H54 (cell line): ENCODE data around the gene PAXX.
A peak's percentile ranks its signal among the peaks of the same experiment; 100 is the strongest.

Source experiments
- DNase-seq: peaks from one replicate; pipeline ENCODE4 v3.0.0; 2011; ENCODE audit warnings: low spot score, mixed read lengths; ENCODE audit not compliant: insufficient read length
- FAIRE-seq: peaks from 3 replicates; lab custom pipeline; 2011; peaks lifted over from hg19 to GRCh38; lab: Jason Lieb, UNC
- POLR2A ChIP-seq: IDR thresholded peaks from 2 replicates; pipeline ENCODE4 v1.6.1; 2011; ENCODE audit warnings: low read depth, mild to moderate bottlenecking, low read length

The PAXX gene, protein sequence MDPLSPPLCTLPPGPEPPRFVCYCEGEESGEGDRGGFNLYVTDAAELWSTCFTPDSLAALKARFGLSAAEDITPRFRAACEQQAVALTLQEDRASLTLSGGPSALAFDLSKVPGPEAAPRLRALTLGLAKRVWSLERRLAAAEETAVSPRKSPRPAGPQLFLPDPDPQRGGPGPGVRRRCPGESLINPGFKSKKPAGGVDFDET

DNA sequence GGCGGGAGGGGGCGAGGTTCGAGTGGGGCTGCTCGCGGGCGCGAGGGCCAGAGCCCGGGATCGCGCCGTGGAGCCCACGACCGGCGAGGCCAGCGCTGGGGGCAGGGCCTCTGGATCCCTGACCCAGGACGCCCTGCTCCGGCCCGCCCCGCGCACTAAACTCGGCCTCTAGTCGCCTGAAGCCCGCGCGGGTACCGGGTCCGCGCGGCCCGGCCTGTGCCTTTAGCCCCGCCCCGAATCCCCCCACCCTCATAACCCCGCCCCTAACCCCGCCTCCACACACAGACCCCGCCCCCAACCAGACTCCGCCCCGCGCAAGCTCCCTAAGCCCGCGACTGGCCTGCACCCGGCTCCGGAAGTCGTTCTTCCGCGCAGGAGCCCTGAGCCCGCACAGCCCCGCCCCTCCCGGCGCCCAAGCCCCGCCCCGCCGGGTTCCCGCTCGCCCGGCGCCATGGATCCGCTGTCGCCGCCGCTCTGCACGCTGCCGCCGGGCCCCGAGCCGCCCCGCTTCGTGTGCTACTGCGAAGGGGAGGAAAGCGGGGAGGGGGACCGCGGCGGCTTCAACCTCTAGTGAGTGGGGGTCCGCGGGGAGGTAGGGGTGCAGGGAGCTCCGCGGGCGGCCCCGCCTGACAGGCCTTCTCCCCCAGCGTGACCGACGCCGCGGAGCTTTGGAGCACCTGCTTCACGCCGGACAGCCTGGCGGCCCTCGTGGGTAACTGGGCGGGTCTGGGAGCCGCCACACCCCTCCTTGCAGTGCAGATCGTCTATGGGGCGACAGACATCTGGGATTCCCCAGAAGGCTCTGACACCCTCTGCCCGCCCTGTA lies at the start of gene PAXX:
TSS of gene PAXX (plus strand) at position 430 of the 826 bp plus-strand sequence. CDS start at position 452, 22 bp downstream.
- peak; percentile 100 for DNase-seq
- FAIRE-seq: no peak
- peak; percentile 61 for TF ChIP-seq POLR2A

DNA sequence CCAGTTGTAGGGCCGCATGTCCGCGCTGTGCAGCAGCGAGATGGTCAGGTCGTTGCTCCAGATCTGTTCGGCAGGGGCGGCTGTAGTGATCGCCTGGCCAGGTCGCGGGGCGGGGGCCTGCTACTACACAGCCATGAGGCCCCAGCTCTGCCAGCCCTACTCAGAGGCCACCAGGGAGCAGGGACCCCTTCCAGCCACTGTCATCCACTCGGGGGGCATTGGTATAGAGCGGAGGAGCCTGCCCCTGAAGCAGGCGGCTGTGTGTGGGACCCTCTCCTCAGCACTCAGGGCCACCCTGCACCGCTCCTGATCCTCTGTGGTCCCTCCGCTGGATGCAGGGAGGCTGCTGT lies 49.4 kb upstream of the PAXX start:
- no peak for FAIRE-seq
- no peak for TF ChIP-seq POLR2A
- no peak for DNase-seq

GRCh38 chr9:136943291-136944211 lies 48.7 kb upstream of the PAXX start:
- 0 out of 2 replicates have a peak, but pooled peaks have one; percentile 28 for TF ChIP-seq POLR2A
- FAIRE-seq (no peak), DNase-seq (peak; percentile 91)

GRCh38 chr9:136944212-136944518 lies 48.1 kb upstream of the PAXX start:
- TF ChIP-seq POLR2A: no peak
- no peak for FAIRE-seq
- DNase-seq: peak; percentile 91

- peak; percentile 100 for DNase-seq
- no peak for FAIRE-seq
- TF ChIP-seq POLR2A: peak; percentile 79
Measured at GRCh38 chr9:136944519-136945332, 47.5 kb upstream of the PAXX start, which contains the start of the genes C8G and FBXW5. Gene C8G (plus strand): TSS chr9:136945243. CDS start chr9:136945321, 78 bp downstream. Gene FBXW5 (minus strand): TSS chr9:136944738. CDS start chr9:136944083, 655 bp downstream.

DNA sequence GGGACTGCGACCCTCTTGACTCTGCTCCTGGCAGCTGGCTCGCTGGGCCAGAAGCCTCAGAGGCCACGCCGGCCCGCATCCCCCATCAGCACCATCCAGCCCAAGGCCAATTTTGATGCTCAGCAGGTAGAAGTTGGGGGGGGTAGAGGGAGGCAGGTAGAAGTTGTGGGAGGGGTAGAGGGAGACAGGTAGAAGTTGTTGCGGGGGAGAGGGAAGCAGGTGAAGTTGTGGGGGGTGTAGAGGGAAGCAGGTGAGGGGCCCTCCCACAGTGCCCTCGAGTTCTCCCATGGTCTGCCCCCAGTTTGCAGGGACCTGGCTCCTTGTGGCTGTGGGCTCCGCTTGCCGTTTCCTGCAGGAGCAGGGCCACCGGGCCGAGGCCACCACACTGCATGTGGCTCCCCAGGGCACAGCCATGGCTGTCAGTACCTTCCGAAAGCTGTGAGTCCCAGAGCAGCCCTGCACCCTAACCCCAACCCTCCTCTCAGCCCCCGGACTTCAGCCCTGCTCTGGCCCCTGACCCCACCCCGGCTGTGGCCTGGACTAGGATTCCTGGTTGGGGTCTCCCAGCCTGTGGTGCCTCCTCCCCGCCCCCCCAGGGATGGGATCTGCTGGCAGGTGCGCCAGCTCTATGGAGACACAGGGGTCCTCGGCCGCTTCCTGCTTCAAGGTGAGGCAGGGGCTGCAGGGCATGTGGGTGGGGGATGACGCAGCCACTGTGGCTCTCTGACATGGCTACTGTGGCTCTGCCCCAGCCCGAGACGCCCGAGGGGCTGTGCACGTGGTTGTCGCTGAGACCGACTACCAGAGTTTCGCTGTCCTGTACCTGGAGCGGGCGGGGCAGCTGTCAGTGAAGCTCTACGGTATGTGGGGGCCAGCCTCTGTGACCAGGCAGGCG lies 46.6 kb upstream of the PAXX start:
- no peak for FAIRE-seq
- no peak for DNase-seq

GRCh38 chr9:136946228-136947027 lies 45.8 kb upstream of the PAXX start:
- no peak for DNase-seq
- no peak for FAIRE-seq
- no peak for TF ChIP-seq POLR2A

More for the DNA sequence above, 46.6 kb upstream of the PAXX start:
- TF ChIP-seq POLR2A: no peak

GRCh38 chr9:136947028-136947891 lies 45.0 kb upstream of the PAXX start:
- FAIRE-seq (no peak), DNase-seq (no peak)
- no peak for TF ChIP-seq POLR2A

DNA sequence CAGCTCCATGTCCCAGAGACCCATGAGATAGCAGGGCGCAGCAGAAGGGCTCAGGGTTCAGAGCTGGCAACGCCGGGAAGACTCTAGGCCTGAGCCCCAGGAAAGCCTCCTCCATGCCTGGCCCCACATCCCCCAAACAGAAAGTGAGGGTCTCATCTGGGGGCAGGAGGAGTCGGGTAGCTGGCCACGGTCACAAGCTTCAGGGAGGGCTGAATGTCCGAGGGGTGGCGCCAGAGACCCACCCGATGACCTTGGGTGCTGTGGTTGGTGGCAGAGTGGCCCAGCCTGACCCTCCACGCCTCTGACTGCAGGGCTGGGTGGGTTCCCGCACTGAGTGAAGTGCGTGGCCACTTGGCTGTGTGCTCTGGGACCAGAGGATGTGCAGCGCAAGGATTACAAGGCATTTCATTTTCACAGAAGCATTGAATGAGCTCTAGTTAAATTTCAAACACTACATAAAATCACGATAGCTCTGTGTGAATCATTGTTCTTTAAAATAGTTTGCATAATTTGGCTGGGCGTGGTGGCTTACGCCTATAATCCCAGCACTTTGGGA lies 44.2 kb upstream of the PAXX start:
- no peak for DNase-seq
- FAIRE-seq: no peak
- TF ChIP-seq POLR2A: no peak

DNA sequence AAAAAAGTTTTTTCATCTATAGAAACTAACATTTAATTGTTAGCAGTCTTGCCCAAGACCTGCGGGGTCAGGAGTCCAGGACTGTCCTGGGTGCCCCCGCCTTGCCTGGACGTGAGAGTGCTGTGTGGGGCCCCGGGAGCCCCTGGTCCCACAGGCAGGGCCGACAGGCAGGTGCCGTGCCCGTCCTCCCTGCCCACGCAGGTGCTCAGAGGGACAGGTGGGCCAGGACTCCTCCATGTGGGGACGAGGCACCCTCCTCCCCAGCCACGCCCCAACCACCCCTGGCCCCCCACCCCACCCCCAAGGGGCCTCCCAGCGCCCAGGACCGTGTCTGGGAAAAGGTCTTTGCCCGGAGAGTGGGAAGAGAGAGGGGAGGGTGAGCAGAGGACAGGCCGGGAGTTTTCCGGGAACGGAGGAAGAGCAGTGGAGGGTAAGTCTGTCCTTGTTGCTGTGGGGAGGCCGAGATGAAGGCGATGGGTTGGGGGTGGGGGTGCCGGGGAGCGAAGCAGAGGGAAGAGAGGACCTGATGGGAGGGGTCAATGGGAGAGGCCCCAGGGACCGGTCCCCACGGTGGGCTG lies 42.9 kb upstream of the PAXX start:
- FAIRE-seq (no peak), DNase-seq (no peak)
- TF ChIP-seq POLR2A: no peak
